Measurements from ENCODE around the gene NXT1.
A peak's percentile ranks its signal among the peaks of the same experiment; 100 is the strongest.

NXT1 gene

GRCh38 chr20:23361476-23362391, 11.1 kb downstream of the NXT1 start, which contains the start of gene GZF1:
Gene GZF1, plus strand, starts transcription at chr20:23362182. Its CDS starts 2,202 bp downstream, at chr20:23364384.
- peak; percentile 98 for DNase-seq

GRCh38 chr20:23362392-23363256, 12.0 kb downstream of the NXT1 start:
- DNase-seq: peak; percentile 74

- DNase-seq: no peak
These were observed 12.7 kb downstream of the NXT1 start for GRCh38 chr20:23363257-23363649.

GRCh38 chr20:23365390-23366165, 15.0 kb downstream of the NXT1 start:
- no peak for DNase-seq

GRCh38 chr20:23366384-23366783, 15.8 kb downstream of the NXT1 start:
- DNase-seq: no peak

- no peak for DNase-seq
These were observed 17.2 kb downstream of the NXT1 start for GRCh38 chr20:23367770-23368169.

GRCh38 chr20:23368316-23369071, 17.9 kb downstream of the NXT1 start:
- DNase-seq: no peak

- DNase-seq: no peak
These were observed 18.7 kb downstream of the NXT1 start for GRCh38 chr20:23369072-23369823.

GRCh38 chr20:23370274-23370673, 19.7 kb downstream of the NXT1 start:
- no peak for DNase-seq

- DNase-seq: no peak
These were observed 20.3 kb downstream of the NXT1 start for GRCh38 chr20:23370873-23371272.

GRCh38 chr20:23371496-23371895, 20.9 kb downstream of the NXT1 start:
- no peak for DNase-seq

GRCh38 chr20:23374441-23374840, 23.9 kb downstream of the NXT1 start:
- DNase-seq: no peak

GRCh38 chr20:23375827-23376226, 25.2 kb downstream of the NXT1 start:
- no peak for DNase-seq

- DNase-seq: no peak
These were observed 29.2 kb downstream of the NXT1 start for GRCh38 chr20:23379772-23380171.

GRCh38 chr20:23381876-23382275, 31.3 kb downstream of the NXT1 start:
- DNase-seq: no peak

- no peak for DNase-seq
These were observed 35.9 kb downstream of the NXT1 start for GRCh38 chr20:23386304-23387117.

GRCh38 chr20:23387118-23387443, 36.5 kb downstream of the NXT1 start:
- no peak for DNase-seq

- DNase-seq: no peak
These were observed 39.6 kb downstream of the NXT1 start for GRCh38 chr20:23390091-23390774.

- no peak for DNase-seq
These were observed 41.2 kb downstream of the NXT1 start for GRCh38 chr20:23391707-23392310.

All from NCI-H510A (cell line).